AG10803 (cell line): ENCODE data around the gene CRLF1.

Experiments used
- DNase-seq: peaks from one replicate; pipeline ENCODE4 v3.0.0; 2010; ENCODE audit warnings: low read depth
- H3K4me3 ChIP-seq: 2 replicates; pipeline ENCODE4 v1.5.1; 2011; ENCODE audit warnings: mild to moderate bottlenecking, low read length, control low read depth
- TF ChIP-seq, protein P1 (sequence below): conservative IDR thresholded peaks from 2 replicates; pipeline ENCODE4 v1.5.1; 2011; ENCODE audit warnings: mild to moderate bottlenecking, low read length, control low read depth, inconsistent platforms

Gene CRLF1

DNA sequence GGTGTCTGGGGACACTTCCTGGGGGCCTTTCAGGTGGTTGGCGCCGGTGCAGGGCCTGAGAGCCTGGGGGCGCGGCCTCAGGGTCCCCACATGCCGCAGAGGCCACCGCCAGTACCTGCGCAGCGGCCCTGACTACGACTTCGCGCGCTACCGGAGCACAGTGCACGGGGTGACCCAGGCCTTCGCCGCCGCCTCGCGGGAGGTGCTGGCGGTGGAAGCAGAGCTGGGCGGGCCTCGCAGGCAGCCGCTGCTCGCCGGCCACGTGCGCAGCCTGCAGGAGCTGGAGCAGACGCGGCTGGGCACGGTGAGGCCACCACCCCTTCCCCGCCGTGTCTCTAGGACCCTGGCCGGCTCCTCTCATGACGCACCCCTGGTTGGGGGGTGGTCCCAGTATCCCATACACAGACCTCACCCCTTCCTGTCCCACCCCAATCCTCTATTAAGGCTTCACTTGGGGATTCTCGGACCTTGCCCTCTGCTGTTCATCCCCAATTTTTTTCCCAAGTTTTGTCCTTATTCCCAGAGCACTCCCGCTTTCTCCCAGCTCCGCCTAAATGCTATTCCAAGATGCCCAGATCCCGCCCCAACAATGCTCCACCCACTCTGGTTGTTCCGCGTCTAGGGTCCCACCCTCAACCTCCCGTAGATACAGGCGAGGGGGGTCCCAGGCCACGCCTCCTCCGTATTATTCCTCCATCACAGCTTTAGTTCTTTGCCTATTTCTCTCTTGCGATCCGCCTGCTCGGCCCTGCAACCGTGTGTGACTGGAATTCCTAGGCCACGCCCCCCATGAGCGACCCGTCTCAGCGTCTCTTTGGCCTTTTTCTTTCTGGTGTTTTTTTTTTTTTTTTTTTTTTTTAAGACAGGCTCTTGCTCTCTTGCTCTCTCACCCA, 17.0 kb downstream of the CRLF1 start:
- TF ChIP-seq, protein P1, sequence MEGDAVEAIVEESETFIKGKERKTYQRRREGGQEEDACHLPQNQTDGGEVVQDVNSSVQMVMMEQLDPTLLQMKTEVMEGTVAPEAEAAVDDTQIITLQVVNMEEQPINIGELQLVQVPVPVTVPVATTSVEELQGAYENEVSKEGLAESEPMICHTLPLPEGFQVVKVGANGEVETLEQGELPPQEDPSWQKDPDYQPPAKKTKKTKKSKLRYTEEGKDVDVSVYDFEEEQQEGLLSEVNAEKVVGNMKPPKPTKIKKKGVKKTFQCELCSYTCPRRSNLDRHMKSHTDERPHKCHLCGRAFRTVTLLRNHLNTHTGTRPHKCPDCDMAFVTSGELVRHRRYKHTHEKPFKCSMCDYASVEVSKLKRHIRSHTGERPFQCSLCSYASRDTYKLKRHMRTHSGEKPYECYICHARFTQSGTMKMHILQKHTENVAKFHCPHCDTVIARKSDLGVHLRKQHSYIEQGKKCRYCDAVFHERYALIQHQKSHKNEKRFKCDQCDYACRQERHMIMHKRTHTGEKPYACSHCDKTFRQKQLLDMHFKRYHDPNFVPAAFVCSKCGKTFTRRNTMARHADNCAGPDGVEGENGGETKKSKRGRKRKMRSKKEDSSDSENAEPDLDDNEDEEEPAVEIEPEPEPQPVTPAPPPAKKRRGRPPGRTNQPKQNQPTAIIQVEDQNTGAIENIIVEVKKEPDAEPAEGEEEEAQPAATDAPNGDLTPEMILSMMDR, result 0 out of 2 replicates have a peak, but pooled peaks have one; percentile 1
- H3K4me3 ChIP-seq, result peak overlapping the region; percentile 76
- peak; percentile 52 for DNase-seq

DNA sequence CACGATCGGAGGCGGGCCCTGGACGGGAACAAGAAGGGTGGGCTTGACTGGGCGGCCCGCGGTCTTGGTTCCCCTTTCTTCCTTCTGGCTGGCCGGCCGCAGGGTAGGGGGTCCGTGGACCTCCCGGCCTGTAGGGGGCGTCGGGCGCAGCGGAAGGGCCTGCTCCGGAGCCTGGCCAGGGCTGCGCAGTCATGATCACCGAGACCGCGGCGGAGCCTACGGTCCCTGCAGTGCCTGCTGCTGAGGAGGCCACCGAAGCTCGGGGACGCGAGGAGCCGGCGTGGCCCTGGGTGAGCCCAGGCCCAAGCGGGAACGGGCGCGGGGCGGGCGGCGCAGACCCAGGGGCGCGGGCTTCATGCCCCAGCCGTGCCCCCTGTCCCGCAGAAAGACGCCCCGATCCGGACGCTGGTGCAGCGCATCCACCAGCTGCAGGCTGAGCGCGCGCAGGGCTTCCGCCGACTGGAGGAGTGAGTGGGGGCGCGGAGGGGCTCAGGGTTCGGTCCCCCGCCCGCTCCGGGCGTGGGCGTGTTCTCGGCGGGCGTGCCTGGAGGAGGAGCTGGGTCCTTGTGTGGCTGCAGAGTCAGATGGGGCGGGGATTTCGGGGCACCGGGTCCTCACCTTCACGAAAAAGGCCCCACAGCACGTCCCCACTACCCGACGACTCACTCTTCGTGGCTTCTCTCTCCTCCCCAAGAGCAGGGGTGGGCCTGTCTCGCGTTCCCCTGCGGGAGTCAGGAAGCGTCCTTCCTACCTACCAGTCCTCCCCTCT, 17.8 kb downstream of the CRLF1 start, which contains the start of gene REX1BD:
Gene REX1BD (plus strand): TSS at position 188 of the 769 bp plus-strand sequence. CDS start 4 bp downstream, at position 192.
- peak; percentile 76 for DNase-seq
- TF ChIP-seq, protein P1, result peak; percentile 63
- H3K4me3 ChIP-seq, result peak within 1 kb of the TSS; percentile 76

DNA sequence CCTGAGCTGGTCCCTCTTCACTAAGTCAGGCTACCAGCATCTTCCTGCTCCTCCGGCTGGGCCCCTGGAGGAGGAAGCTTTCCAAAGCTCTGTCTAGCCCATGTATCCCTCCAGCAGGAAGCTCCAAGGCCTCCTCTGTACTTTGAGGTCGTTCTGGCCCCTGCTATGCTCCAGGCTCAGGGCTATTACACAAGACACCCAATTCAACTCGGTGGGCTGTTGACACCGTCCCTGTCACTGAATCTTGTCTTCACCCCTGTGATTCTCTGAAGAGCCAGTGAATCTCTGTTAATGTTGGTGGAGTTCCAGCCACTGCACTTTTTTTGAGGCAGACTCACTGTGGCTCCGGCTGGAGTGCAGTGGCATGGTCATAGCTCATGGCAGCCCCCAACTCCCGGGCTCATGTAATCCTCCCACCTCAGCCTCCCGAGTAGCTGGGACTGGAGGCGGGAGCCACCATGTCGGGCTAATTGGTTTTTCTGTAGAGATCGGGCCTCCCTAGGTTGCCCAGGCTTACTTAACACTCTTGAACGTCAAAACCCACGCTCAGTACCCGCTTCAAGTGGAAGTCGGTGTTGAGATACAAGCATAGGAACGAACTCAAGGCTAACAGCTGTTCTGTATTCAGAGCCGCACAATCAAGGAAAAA, 18.5 kb downstream of the CRLF1 start:
- no peak for DNase-seq
- peak overlapping the region; percentile 76 for H3K4me3 ChIP-seq
- TF ChIP-seq, protein P1, result no peak

DNA sequence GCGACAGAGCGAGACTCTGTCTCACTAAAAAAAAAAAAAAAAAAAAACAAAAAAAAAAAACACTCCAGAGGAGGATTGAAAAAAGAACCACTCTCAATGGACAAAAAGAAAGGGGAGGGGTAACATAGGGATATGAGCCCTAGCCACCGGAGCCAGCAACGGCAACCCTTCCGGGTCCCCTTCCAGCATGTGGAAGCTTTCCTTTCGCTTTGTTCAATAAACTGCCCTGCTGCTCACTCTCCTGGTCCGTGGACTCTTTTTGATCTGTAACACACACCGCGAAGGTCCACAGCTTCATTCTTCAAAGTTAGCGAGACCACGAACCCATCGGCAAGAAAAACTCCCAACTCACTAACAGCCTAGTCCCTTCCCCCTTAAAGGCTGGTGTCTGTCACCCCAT, 19.0 kb downstream of the CRLF1 start:
- no peak overlapping the region for H3K4me3 ChIP-seq
- TF ChIP-seq, protein P1, result no peak
- DNase-seq, result no peak

DNA sequence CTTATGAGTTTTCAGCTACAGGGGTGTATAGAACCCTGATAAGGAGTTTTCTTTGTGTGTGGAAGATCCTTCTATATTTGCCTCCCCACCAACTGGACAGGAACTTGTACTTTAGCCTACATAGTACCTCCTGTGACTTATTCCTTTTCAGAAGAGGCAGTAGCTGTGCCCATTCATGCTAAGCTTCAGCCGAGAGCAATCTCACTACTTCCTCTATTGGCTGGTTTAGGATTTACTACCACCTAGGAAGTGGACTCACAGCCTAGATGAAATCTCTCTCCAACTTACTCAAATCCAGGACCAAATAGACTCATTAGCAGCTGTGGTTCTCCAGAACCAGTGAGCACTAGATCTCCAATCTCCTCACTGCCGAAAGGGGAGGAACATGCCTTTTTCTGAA, 20.3 kb downstream of the CRLF1 start:
- DNase-seq, result no peak
- TF ChIP-seq, protein P1, result no peak
- H3K4me3 ChIP-seq, result no peak overlapping the region

DNA sequence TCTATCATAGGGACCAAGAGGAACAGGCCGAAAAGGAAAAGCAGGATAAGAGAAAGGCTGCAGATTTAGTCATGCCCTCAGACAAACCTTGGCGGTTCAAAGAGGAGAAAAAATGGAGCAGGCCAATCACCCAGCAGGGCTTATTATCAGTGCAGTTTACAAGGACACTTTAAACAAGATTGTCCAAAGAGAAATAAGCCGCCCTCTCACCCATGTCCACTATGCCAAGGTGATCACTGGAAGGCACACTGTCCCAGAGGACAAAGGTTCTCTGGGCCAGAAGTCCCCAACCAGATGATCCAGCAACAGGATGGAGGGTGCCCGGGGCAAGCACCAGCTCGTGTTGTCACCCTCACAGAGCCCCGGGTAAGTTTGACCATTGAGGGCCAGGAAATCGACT, 26.3 kb downstream of the CRLF1 start:
- no peak for DNase-seq
- TF ChIP-seq, protein P1, result no peak
- H3K4me3 ChIP-seq, result no peak overlapping the region
